OCI-LY7 (cell line): ENCODE data around the gene NINJ1.

Experiments used
- EZH2phosphoT487 ChIP-seq: fragments of 200-600 bp; sonication (generic); IDR thresholded peaks from 2 replicates; pipeline ENCODE4 v1.6.1; 2018; ENCODE audit warnings: low read depth, borderline replicate concordance, mild to moderate bottlenecking, mixed run types, antibody characterized with exemption, low read length, moderate library complexity, mixed read lengths
- TF ChIP-seq, protein P1 (sequence below): fragments of 200-600 bp; sonication (generic); conservative IDR thresholded peaks from 2 replicates; pipeline ENCODE4 v1.5.1; 2014; ENCODE audit warnings: mild to moderate bottlenecking, antibody characterized with exemption, low read length, moderate library complexity, mixed read lengths

DNA sequence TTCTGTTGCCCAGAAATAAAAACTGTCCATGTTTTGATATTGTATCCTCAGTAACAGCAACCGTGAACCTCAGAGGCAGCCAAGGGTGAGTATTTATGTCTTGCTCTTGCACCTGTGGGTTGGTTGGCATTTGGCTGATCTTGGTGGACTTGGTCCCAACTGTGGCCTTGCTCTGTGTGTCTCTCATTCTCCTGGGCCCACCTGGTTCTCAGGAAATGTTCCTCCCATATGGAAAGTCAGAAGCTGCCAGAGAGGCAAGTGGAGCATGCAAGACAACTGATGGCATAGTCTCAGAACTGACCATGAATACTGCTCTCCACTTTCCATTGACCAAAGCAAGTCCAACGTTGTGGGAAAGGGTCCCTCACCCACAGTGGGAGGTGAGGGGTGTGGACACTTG is 13.6 kb upstream of the NINJ1 start:
- TF ChIP-seq, protein P1, sequence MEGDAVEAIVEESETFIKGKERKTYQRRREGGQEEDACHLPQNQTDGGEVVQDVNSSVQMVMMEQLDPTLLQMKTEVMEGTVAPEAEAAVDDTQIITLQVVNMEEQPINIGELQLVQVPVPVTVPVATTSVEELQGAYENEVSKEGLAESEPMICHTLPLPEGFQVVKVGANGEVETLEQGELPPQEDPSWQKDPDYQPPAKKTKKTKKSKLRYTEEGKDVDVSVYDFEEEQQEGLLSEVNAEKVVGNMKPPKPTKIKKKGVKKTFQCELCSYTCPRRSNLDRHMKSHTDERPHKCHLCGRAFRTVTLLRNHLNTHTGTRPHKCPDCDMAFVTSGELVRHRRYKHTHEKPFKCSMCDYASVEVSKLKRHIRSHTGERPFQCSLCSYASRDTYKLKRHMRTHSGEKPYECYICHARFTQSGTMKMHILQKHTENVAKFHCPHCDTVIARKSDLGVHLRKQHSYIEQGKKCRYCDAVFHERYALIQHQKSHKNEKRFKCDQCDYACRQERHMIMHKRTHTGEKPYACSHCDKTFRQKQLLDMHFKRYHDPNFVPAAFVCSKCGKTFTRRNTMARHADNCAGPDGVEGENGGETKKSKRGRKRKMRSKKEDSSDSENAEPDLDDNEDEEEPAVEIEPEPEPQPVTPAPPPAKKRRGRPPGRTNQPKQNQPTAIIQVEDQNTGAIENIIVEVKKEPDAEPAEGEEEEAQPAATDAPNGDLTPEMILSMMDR = no peak
- TF ChIP-seq EZH2phosphoT487 = no peak
